ENCODE results near the gene AMT. TPM values are rescaled to one million over a fixed set of nuclear protein-coding genes. Genes with fewer than 3 reads are reported as not detected.
A peak's percentile ranks its signal among the peaks of the same experiment; 100 is the strongest.

AMT gene, protein sequence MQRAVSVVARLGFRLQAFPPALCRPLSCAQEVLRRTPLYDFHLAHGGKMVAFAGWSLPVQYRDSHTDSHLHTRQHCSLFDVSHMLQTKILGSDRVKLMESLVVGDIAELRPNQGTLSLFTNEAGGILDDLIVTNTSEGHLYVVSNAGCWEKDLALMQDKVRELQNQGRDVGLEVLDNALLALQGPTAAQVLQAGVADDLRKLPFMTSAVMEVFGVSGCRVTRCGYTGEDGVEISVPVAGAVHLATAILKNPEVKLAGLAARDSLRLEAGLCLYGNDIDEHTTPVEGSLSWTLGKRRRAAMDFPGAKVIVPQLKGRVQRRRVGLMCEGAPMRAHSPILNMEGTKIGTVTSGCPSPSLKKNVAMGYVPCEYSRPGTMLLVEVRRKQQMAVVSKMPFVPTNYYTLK
- total RNA-seq (1 to 10 TPM; 5.9 to 8.8 TPM), polyA plus RNA-seq (ENCODE audit: insufficient read length in 6 of 6) (10 to 100 TPM; 27.3 to 41.0 (median 33.5) TPM)
- long read RNA-seq, donor 1, full-length matches to known transcripts, result 35 of 35 reads
- long read RNA-seq, donor 1, partial matches to known transcripts, result 0 of 35 reads
- long read RNA-seq, donor 1, other reads (novel, unspliced or antisense), result 0 of 35 reads
- long read RNA-seq, donor 2, full-length matches to known transcripts, result 25 of 25 reads
- long read RNA-seq, donor 2, partial matches to known transcripts, result 0 of 25 reads
- long read RNA-seq, donor 2, other reads (novel, unspliced or antisense), result 0 of 25 reads
- long read RNA-seq, donor 3, full-length matches to known transcripts, result 23 of 23 reads
- long read RNA-seq, donor 3, partial matches to known transcripts, result 0 of 23 reads
- long read RNA-seq, donor 3, other reads (novel, unspliced or antisense), result 0 of 23 reads
- long read RNA-seq, donor 4, partial matches to known transcripts, result 0 of 4 reads
- long read RNA-seq, donor 4, other reads (novel, unspliced or antisense), result 0 of 4 reads
- long read RNA-seq, donor 5, full-length matches to known transcripts, result 15 of 15 reads
- long read RNA-seq, donor 5, partial matches to known transcripts, result 0 of 15 reads
- long read RNA-seq, donor 5, other reads (novel, unspliced or antisense), result 0 of 15 reads
- long read RNA-seq, donor 6, transcript AMT-235 (1 exons, 1,579 nt), result major isoform, 7 of 18 reads
- long read RNA-seq, donor 6, partial matches to known transcripts, result 0 of 18 reads
- long read RNA-seq, donor 6, other reads (novel, unspliced or antisense), result 0 of 18 reads
- long read RNA-seq, donor 7, full-length matches to known transcripts, result 16 of 16 reads
- long read RNA-seq, donor 7, partial matches to known transcripts, result 0 of 16 reads
- long read RNA-seq, donor 7, other reads (novel, unspliced or antisense), result 0 of 16 reads
- long read RNA-seq, donor 8, full-length matches to known transcripts, result 20 of 20 reads
- long read RNA-seq, donor 8, partial matches to known transcripts, result 0 of 20 reads
- long read RNA-seq, donor 8, other reads (novel, unspliced or antisense), result 0 of 20 reads
- long read RNA-seq, donor 9, result 0 reads
- long read RNA-seq, donor 10, partial matches to known transcripts, result 0 of 4 reads
- long read RNA-seq, donor 10, other reads (novel, unspliced or antisense), result 1 of 4 reads
- long read RNA-seq, donor 11, transcript AMT-235 (1 exons, 1,579 nt), result major isoform, 6 of 12 reads
- long read RNA-seq, donor 11, partial matches to known transcripts, result 0 of 12 reads
- long read RNA-seq, donor 11, other reads (novel, unspliced or antisense), result 0 of 12 reads
- long read RNA-seq, donor 12, transcript AMT-235 (1 exons, 1,579 nt), result major isoform, 5 of 11 reads
- long read RNA-seq, donor 12, partial matches to known transcripts, result 0 of 11 reads
- long read RNA-seq, donor 12, other reads (novel, unspliced or antisense), result 0 of 11 reads

- Histone ChIP-seq H3K27ac (no peak within 1 kb of the TSS), H3K4me1 (peaks cover 0 to 21% of the 10 kb centered on the region in 2 donors), H3K9me3 (no peaks in the 10 kb centered on the region), H3K36me3 (peaks cover 0 to 25% of the 10 kb centered on the region in 2 donors), H3K4me3 (peak within 1 kb of the TSS in 1 of 2 donors; percentile 16), H3K27me3 (no peaks in the 10 kb centered on the region)
- DNase-seq (peak in 1 of 4 donors; percentile 81), ATAC-seq (peak; percentile 78)
- TF ChIP-seq CTCF (IDR thresholded peaks at IDR 0.05), result no peak
- intact Hi-C loops (cut with DNase I), result no loop called here
These were observed at the start of gene AMT for GRCh38 chr3:49422379-49423248. AMT (minus strand) TSS chr3:49422473; CDS start chr3:49422450, 23 bp downstream.

DNA sequence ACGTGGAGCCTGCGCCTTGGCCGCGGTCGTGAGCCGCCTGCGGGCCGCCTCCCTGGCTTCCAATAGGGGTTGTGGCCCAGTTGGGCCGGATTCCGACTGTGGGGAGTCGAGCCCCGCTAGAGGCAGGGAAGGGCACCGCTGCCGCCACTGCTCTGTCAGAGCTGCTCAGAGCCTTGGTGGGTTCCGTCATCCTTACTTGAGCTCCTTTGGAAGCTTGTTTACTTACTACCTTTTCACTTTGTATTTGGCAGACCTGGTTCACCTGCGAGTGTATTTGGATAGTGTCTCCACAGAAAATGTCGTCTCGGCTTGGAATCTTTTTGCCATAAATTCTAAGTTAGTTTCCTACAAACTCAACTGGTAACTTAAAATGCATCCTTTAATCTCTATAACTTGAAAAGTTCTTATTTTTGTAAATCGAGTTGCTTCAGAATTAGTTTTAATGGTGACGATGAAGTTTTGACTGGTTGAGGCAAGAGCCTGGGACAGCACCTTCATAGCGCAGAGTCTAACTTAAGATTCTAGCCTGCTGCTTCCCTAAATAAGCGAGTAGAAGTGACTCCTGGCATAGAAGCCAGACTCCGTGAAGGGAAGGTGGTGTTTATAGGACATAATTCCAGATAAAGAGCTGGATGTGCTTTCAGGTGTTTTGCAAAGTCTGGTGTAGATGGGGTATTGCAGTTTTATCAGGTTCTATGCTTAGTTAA, 48.6 kb upstream of the AMT start:
- H3K27me3 ChIP-seq, result no peaks in the 10 kb centered on the region
- DNase-seq (no peak), ATAC-seq (peak; percentile 14)
- peak overlapping the region; percentile 78 to 82 for H3K4me3 ChIP-seq
- peak overlapping the region; percentile 96 to 98 for H3K27ac ChIP-seq
- intact Hi-C loops (cut with DNase I), result no loop called here
- peaks cover 0 to 3% of the 10 kb centered on the region in 2 donors for H3K36me3 ChIP-seq
- H3K9me3 ChIP-seq, result no peaks in the 10 kb centered on the region
- TF ChIP-seq CTCF (IDR thresholded peaks at IDR 0.05), result no peak
- peaks cover 28 to 43% of the 10 kb centered on the region in 2 donors for H3K4me1 ChIP-seq

- ATAC-seq (peak; percentile 89), DNase-seq (peak; percentile 96 to 98 (median 98))
- no peak for TF ChIP-seq CTCF (IDR thresholded peaks at IDR 0.05)
- intact Hi-C loops (cut with DNase I), result no loop called here
- Histone ChIP-seq H3K4me3 (peak within 1 kb of the TSS; percentile 78 to 82), H3K36me3 (no peaks in the 10 kb centered on the region), H3K9me3 (no peaks in the 10 kb centered on the region), H3K27me3 (no peaks in the 10 kb centered on the region), H3K27ac (peak within 1 kb of the TSS; percentile 97 to 98), H3K4me1 (peaks cover 28 to 48% of the 10 kb centered on the region in 2 donors)
These were observed 47.9 kb upstream of the AMT start, which contains the start of gene DAG1 for GRCh38 chr3:49469936-49470713. DAG1 (plus strand) TSS chr3:49470267; CDS start chr3:49510535, 40,268 bp downstream.
